ENCODE data around the gene DPP10. TPM values are rescaled to one million over a fixed set of nuclear protein-coding genes. Genes with fewer than 3 reads are reported as not detected.

The DPP10 gene
- total RNA-seq, 4 donors from 2014 or later = 0.09 to 4.0 (median 0.38) TPM; not detected in 1

GRCh38 chr2:115219296-115219695, 776.9 kb downstream of the DPP10 start:
- H3K27ac ChIP-seq = no peak overlapping the region
- H3K4me3 ChIP-seq = no peak overlapping the region
- H3K36me3 ChIP-seq = no peaks in the 10 kb centered on the region
- intact Hi-C loops (cut with DNase I) = no loop called here
- no peaks in the 10 kb centered on the region for H3K4me1 ChIP-seq
- H3K9me3 ChIP-seq = no peaks in the 10 kb centered on the region
- TF ChIP-seq CTCF (IDR thresholded peaks at IDR 0.05) = no peak
- TF ChIP-seq POLR2A (IDR thresholded peaks at IDR 0.05) = no peak
- no peak for DNase-seq
- H3K27me3 ChIP-seq = no peaks in the 10 kb centered on the region
- WGBS, 2 donors = 72 to 78% methylated on average over 2 of the region's 2 CpGs

GRCh38 chr2:115234186-115234585, 791.7 kb downstream of the DPP10 start:
- intact Hi-C loops (cut with DNase I) = no loop called here
- H3K4me1 ChIP-seq = no peaks in the 10 kb centered on the region
- TF ChIP-seq POLR2A (IDR thresholded peaks at IDR 0.05) (no peak), CTCF (IDR thresholded peaks at IDR 0.05) (no peak)

DNA sequence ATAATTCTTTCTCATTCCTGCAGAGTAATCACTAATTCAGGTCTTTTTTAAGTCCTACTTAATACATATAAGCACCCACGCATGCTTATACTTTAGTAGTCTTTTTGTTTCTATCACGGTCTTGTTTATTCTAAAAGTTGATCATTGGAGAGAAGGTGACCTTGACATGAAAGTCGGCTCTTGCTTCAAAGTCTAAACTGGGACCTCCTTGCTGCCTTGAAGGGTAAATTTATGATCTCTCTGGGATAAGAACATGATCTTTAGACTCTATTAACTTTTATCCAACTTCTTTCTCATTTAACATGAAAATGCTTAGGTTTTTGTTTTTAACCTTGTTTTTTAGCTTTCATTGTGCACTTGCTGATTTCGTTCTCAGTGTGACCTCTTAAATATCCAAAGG, 792.3 kb downstream of the DPP10 start:
- Histone ChIP-seq H3K27ac (no peak overlapping the region), H3K9me3 (no peaks in the 10 kb centered on the region), H3K27me3 (no peaks in the 10 kb centered on the region), H3K4me1 (no peaks in the 10 kb centered on the region), H3K36me3 (no peaks in the 10 kb centered on the region), H3K4me3 (no peak overlapping the region)
- WGBS, 2 donors = 52 to 62% methylated on average over 4 of the region's 4 CpGs
- intact Hi-C loops (cut with DNase I) = no loop called here
- no peak for DNase-seq
- TF ChIP-seq POLR2A (IDR thresholded peaks at IDR 0.05) = no peak
- TF ChIP-seq CTCF (IDR thresholded peaks at IDR 0.05) = no peak

More at GRCh38 chr2:115234186-115234585, 791.7 kb downstream of the DPP10 start:
- Histone ChIP-seq H3K27ac (no peak overlapping the region), H3K27me3 (no peaks in the 10 kb centered on the region), H3K4me3 (no peak overlapping the region), H3K9me3 (no peaks in the 10 kb centered on the region), H3K36me3 (no peaks in the 10 kb centered on the region)
- DNase-seq = no peak
- 39 to 47% methylated on average over 4 of the region's 4 CpGs for WGBS, 2 donors

- DNase-seq = no peak
- no peak for TF ChIP-seq POLR2A (IDR thresholded peaks at IDR 0.05)
- WGBS, 2 donors = 32 to 42% methylated on average over 1 of the region's 1 CpG
These were observed 805.6 kb downstream of the DPP10 start for GRCh38 chr2:115248066-115248465.

DNA sequence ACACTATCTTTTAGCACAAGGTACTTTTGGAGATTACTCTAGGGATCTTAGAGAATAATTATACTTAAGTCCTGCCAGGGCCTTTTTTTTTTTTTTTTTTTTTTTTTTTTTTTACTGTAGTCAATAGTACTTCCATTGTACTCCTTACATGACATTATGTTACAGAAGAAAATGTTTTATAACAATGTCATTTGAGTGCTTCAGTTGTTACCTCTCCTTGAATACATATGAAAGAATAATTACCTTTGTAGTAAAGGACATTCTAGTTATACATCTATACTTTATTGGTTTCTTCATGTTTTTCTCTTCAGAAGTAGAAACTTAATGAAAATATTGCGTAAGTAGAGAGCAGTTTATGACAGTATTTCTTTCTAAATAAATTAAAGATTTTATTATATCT, 834.9 kb downstream of the DPP10 start:
- DNase-seq = no peak
- no peak for TF ChIP-seq POLR2A (IDR thresholded peaks at IDR 0.05)
- TF ChIP-seq CTCF (IDR thresholded peaks at IDR 0.05) = no peak
- Histone ChIP-seq H3K36me3 (no peaks in the 10 kb centered on the region), H3K27me3 (no peaks in the 10 kb centered on the region), H3K9me3 (no peaks in the 10 kb centered on the region), H3K4me3 (no peak overlapping the region), H3K27ac (no peak overlapping the region), H3K4me1 (no peaks in the 10 kb centered on the region)
- intact Hi-C loops (cut with DNase I) = no loop called here
- 74 to 94% methylated on average over 1 of the region's 1 CpG for WGBS, 2 donors

More at GRCh38 chr2:115248066-115248465, 805.6 kb downstream of the DPP10 start:
- H3K4me3 ChIP-seq = no peak overlapping the region
- intact Hi-C loops (cut with DNase I) = no loop called here
- no peaks in the 10 kb centered on the region for H3K36me3 ChIP-seq
- H3K9me3 ChIP-seq = no peaks in the 10 kb centered on the region
- H3K27me3 ChIP-seq = no peaks in the 10 kb centered on the region
- H3K4me1 ChIP-seq = no peaks in the 10 kb centered on the region
- H3K27ac ChIP-seq = no peak overlapping the region

DNA sequence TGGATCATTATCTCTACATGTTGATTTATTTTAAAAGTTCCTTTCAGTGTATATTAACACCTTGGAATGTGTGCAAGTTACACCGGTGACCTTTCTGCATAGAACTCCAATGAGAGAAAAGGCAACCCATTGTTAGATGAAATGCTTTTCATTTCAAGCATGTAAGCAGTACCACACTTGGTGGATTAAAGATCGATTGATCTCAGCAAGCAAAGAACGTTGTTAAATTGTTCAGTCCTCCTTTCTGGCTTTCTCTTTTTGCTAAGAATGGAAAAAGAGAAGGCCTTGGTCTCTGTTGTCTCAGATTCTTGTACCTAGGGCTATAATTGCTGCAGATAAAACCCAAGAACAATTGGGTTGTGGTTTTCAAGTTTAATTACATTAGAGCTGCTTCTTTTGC, 843.0 kb downstream of the DPP10 start:
- no peak overlapping the region for H3K4me3 ChIP-seq
- H3K4me1 ChIP-seq = no peaks in the 10 kb centered on the region
- no peaks in the 10 kb centered on the region for H3K27me3 ChIP-seq
- no peak for DNase-seq
- 33 to 49% methylated on average over 3 of the region's 3 CpGs for WGBS, 2 donors
- H3K9me3 ChIP-seq = no peaks in the 10 kb centered on the region
- intact Hi-C loops (cut with DNase I) = no loop called here
- H3K27ac ChIP-seq = no peak overlapping the region
- no peaks in the 10 kb centered on the region for H3K36me3 ChIP-seq
- TF ChIP-seq CTCF (IDR thresholded peaks at IDR 0.05) (no peak), POLR2A (IDR thresholded peaks at IDR 0.05) (no peak)

Measured in esophagus squamous epithelium (tissue), 5 donors.